ENCODE results near the gene PIK3C3.
"Not testable (repeated sequence)": the region's sequence is repeated elsewhere in the genome, so short reads cannot be mapped to it uniquely, and the experiment has no call there.

The PIK3C3 gene

GRCh38 chr18:42080340-42080739 is 125.3 kb downstream of the PIK3C3 start:
- no peak for DNase-seq

DNA sequence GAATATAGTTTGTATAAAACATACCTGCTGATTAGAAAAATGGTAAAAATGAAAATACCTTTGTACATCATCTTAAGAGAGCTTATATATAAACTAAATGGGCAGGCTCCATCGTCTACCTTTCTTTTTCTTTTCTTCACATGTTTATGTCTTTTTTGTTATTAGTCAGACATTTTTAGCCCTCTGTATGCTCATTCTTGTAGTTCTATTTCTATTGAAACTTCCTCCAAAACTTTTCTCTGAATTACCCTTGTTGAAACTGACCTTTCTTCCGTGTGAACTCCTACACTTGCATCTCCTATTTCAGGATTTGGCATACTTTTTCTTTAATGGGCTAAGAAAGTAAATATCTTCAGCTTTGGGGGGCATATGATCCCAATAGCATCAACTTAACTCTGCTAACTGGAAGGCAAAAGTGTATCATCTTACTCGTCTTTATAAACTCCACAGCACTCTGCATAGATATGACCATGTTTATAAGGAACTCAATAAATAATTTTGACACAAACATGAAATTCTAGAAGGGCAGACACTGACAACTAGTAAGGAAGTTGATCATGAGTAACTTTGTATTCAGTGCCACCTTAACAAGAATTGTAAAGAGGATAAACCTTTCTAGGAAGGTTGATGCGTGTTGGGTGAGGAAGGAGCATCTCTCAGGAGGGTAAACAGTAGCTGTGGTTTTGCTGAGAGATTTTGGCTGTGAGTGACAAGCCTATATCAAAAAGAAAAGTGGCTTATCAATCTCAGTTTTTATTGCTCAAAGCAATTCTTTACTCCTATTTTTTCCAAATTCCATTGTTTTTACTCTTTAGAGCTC is 127.6 kb downstream of the PIK3C3 start:
- no peak for DNase-seq

DNA sequence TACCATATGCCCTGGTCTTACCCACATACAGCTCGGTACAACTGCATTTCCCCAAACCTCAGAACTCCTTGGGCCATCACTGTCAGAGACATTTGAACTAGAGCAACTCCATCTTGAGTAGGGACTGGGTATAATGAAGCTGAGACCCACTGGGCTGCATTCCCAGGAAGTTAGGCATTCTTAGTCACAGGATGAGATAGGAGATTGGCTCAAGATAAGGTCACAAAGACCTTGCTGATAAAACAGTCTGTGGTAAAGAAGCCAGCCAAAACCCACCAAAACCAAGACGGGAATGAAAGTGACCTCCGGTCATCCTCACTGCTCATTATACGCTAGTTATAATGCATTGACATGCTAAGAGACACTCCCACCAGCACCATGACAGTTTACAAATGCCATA is 131.3 kb downstream of the PIK3C3 start:
- DNase-seq = no peak

DNA sequence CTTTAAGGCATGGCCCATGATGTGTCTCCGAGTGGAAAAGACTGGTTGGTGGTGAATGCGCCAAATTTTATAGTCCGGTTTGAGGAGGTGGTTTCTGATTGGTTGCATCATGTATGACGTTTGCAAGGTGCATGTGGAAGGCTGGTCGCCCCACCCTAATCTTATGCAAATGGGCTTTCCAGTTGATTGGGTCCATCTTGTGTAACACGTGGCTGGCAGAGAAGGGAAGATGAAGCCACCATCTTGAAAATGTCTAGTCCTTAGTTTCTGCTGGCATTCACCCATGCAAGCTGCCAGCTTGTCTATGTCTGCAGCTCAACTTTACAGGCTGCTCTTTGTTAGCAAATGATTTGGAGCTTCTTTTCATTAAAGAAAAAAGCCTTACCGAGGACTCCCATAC is 132.2 kb downstream of the PIK3C3 start:
- DNase-seq = no peak

- no peak for DNase-seq
These were observed 132.8 kb downstream of the PIK3C3 start for GRCh38 chr18:42087876-42088275.

DNA sequence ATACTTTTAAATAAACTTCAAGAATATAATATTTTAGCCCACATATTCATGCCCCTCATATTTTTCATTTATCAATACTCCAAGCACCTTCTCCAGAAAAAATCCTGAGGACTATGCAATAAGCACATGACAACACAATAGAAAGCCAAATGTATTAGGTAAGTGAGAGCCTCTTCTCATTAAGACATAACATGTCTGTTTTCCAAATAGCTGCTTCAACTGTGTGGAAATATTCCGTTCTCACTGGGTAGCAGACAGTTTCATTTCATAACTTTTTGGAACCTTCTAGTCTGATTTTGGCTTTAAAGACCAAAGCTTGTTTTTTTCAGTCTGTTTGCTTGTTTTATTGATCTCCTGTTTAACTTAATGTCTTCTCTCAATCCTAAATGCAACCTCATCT is 137.8 kb downstream of the PIK3C3 start:
- DNase-seq = no peak

GRCh38 chr18:42094875-42095274 is 139.8 kb downstream of the PIK3C3 start:
- DNase-seq = no peak

GRCh38 chr18:42095732-42096377 is 140.8 kb downstream of the PIK3C3 start:
- no peak for DNase-seq

GRCh38 chr18:42100248-42100647 is 145.2 kb downstream of the PIK3C3 start:
- DNase-seq = no peak

DNA sequence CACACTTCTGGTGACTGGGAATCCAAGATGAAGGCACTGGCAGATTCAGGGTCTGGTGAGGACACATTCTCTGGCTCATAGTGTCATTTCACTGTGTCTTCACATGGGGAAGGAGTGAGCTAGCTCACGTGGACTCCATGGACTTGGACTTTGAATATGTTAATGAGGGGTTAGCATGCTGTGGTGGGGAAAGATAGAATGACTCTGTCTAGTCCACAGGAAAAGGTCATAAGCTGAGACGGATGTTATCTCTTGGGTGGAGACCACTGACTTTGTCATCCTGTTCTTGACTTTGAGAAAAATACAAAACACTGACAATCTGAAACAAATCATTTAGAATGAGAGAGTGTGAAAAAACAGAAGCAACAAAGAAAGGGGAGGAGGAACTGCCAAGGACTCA is 145.9 kb downstream of the PIK3C3 start:
- no peak for DNase-seq

DNA sequence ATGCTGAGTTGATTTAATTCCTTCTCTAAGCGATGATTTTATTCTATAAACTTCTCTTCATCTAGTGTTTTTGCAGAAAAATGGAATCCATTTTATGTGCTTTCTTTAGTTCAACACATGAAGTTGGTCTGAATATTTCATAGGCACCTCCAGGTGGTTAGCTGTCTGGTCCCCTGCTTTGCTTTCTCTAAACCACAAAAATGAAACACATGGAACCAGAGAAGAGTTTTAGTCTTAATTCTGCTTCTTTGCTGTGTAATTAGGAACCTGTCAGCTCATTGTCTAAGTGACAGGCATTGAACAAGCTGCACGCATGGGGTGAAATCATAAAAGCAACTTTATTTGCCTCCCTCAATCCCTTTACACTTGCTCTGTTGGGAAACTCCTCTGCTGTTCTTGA is 150.4 kb downstream of the PIK3C3 start:
- DNase-seq = no peak

GRCh38 chr18:42106784-42107183 is 151.8 kb downstream of the PIK3C3 start:
- no peak for DNase-seq

- DNase-seq = no peak
These were observed 152.3 kb downstream of the PIK3C3 start for GRCh38 chr18:42107287-42107686.

DNA sequence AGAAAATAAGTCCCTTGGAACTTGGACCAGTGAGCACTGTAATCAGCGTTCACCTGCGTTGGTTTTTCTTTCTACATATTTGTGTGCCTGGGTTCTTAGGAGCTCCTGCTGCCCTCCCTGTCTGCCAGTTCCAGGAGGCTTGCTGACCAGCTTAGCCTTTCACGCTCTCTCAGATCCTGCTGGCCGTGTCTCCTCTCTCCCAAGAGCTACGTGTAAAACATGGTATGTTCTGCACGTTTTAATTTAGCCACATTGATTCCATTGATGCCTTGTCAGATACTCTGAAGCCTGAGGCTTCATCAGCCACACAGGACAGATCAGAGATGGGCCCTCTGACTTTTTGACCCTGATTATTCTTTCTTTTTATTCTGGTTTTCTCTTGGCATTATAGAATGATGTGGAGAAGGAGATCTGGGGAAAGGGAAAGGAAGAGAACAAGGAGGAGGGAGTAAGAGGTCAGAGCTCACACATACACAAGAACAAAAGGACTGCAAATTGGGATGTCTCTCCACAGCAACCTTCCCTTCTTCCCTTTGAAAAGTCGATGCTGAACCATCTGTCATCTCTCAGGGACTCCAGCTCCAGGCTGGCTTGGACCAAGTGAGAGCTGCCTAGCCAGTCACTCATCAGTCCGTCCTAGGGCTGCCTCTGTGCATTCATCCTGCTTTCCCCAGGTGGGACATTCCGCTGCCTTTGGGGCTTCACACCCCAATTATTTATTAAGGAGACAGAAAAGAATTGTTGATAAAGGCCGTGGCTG is 152.8 kb downstream of the PIK3C3 start:
- no peak for DNase-seq

DNA sequence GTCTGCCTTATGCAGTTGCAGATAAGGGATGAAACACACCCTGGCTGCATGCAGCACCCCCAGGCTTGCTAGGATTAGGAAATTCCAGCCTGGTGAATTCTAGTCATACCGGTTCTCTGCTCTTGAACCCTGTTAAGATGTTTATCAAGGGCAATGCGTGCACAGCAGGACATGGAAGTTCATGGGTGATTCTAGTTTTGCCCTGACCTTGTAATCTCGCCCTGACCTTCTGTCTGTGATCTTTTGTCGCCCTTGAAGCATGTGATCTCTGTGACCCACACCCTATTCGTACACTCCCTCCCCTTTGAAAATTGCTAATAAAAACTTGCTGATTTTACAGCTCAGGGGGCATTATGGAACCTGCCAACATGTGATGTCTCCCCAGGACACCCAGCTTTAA is 157.1 kb downstream of the PIK3C3 start:
- DNase-seq = not testable (repeated sequence)

GRCh38 chr18:42112657-42113420 is 157.8 kb downstream of the PIK3C3 start:
- no peak for DNase-seq

DNA sequence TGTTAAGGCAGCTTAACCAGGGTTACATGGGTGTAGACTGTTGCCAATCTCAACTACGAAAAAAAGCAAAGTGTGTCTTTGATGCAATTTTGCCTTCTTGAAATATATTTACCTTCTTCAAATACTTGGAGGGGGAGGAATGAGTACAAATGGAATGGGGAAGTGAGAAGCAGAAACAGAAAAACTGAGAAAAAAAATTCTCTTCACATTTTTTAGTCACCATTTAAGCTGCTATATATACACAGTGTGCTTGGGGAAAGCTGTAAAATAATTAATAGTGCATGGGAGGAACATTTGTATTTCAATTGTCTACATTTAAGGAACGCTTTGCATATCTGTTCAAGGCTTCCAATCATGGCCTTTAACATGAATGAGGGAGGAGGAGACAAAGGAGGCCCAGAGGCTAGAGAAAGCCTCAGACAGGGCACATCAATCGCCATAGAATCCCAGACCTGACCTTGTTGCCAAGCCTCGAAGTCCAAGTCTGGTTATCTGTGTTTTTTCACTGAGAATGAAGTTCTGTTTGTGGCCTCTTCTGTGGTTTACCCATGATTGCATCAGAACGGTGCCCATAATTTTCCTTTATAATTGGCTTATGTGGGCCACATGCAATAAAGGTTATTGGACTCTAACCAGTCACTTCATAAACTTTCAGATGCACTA is 158.6 kb downstream of the PIK3C3 start:
- DNase-seq = no peak

GRCh38 chr18:42114310-42114943 is 159.4 kb downstream of the PIK3C3 start:
- peak; percentile 25 for DNase-seq

GRCh38 chr18:42126586-42126985 is 171.6 kb downstream of the PIK3C3 start:
- DNase-seq = no peak

DNA sequence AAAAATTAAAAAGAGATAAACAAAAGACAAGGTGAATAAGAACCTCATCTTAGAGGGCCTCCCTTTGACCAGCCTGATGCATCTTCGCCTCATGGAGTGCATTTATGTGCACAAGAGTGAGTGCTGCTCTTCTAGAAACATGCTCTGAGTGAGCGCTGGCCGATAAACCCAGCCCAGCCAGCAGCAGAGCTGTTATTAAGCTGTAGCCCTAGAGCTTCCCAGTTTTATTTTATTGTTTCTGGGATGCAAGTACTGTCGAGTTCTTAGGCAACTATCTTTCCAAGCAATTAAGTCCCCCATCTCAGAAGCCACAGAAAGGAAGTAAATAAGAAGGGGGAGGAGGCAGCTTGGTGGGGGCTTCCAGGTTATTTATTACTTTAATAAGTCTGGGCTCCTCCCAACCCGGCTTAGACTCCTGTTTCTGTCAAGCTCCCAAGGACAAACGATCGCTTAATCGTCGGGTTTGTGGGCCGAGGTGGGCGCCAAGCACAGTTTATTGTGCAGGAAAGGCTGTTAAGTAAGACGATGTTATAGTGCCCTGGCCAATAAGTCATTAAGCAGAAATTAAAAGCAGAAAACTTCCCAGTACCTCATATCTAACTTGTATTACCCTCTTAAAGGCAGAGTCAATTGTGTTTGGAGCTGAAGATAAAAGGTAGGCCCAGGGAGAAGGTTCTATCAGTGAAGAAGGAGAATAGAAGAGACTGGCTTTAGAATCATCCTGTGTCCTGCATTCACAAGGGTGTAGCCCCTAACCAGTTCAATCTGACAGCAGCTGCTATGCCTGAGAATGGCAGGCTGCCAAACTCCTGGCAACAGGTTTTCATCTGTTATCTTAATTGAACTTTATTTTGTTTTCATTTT is 176.3 kb downstream of the PIK3C3 start:
- DNase-seq = no peak

GRCh38 chr18:42131930-42132244 is 176.9 kb downstream of the PIK3C3 start:
- DNase-seq = no peak

All from stimulated activated CD4-positive, alpha-beta T cell treated with anti-CD3 and anti-CD28 coated beads, Interleukin-12 subunit alpha, Interleukin-12 subunit beta, amount 100 ng/mL, for 4 hours (primary cell).